NCI-H69 (cell line): ENCODE results near the gene MBP.

Experiments used
- DNase-seq: peaks from one replicate; lab custom pipeline; 2025; lab: John Stamatoyannopoulos, UW

Gene MBP

DNA sequence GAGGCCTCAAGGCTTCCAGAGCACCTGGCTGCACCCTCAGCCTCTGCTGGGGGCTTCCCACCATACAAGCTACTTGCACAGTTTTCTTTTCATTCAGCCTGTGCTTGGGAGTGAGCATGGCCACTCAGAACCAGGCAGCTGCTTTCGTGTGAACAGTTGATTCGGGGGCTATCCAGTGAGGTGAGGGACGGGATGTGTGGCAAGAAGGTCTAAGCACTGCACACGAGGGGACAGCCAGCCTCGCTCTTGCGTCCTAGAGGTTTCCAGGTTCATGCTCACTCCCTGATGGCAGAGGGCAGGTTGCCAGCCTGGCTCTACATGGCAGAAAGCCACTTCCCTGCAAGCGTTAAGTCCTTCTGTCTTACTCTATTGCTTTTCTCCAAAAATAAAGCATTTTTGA lies 146.2 kb downstream of the MBP start:
- no peak for DNase-seq

DNA sequence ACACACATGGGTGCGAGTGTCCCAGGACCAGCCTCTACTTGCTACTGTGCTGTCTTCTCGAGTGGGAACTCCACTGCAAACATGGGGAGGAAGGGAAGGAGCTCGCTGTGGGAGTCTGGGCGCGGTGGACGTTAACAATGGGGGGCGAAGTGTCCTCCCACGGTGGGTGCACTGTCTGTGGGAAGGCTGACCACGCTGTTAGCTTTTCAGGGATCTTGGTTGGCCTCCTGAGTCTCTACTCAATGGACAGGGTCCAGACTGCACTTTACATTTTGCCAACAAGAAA lies 146.7 kb downstream of the MBP start:
- no peak for DNase-seq

DNA sequence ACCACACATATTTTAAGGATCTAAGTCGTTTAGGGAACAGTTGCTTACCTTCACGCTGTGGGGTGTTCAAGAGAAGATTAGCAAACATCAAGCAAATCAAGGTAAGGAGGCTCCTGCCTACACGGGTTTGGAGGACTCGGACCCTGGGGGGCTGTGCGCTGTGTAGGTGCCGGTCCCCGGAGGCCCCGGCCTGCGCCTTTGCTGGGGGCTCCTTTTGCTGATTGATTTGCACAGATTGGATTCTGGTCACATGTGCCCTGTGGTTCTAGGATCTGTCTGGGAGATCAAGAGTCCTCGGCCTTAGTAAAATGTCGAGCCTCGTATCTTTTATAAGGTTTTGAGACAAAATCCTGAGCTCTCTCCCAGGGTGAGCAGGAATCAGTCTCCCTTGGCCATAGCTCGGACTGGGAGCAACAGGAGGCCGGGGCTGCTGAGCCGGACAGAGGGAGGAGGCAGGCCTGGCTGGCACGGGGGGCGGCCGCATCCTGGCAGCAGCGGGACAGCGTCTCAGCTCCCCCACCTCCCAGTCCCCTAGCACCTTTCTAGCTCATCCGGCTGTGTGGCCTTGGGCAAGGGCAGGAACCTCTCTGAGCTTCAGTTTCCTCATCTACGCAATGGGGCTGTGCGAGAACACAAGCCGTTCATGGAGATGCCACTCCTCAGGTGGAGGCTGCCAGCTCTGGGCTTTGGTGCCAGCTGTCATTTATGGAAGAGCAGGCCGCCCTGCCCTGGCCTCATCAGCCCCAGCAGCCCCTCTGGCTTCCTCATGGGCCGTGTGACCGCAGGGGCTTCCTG lies 147.2 kb downstream of the MBP start:
- no peak for DNase-seq

DNA sequence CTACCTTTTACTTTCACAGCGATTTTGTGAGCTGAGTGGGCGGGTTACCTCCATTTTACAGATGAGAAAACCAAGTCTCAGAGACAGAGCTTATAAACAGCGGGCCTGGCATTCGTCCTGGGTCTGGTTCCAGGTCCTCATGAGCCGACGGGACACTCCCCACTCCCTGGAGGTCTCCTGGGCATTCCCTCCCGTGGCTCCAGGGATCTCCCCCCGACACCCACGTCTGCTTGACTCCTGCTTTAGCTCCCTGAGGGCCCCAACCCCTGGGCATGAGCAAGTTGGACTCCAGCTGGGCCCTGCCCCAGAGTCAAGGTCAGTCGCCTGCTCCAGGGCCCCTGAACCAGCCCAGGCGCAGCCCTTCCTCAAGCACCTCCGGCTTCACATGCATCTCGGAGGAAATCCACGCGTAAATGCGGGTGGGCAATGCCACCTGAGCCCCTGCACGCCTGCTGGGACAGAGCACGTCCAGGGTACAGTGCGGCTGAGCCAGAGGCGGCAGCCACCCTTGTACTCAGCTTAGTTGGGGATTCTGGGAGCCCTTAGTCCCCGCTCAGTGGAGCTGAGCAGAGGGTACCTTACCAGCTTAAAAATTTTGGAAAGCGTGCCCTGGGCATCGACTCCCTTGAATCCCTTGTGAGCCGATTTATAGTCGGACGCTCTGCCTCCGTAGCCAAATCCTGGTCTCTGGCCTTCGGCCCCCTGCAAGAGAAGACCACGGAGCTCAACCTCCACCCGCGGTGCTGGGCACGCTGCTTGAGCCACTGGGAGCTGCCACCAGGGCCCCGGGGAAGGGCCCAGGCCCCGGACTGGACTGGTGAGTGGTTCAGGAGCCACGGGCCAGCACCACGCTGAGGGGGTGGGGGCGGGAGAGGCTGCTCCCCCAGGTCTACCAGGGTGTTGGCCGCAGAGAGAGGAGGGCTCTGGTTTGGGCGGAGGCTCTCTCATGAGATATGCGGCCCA lies 148.1 kb downstream of the MBP start:
- no peak for DNase-seq

DNA sequence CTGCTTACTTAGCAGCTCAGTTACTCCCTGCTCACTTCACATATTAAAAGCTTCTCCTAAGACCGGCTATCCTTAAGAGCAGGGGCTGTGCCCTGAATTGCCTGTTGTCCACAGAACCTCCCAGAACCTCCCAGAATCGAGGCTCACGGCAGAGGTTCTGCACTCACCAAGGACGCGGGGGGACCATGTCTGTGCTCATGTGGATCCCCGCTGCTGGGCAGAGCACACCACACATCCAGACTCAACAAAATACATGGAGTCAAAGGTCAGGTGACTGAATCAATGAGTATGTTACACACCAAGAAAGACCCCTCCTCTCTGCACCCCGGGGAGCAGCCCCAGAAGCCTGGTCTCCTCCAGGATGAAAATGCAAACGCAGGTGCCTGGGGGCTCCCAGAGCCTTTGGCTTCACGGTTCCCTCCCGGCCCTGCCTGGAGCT lies 149.0 kb downstream of the MBP start:
- peak; percentile 55 for DNase-seq

DNA sequence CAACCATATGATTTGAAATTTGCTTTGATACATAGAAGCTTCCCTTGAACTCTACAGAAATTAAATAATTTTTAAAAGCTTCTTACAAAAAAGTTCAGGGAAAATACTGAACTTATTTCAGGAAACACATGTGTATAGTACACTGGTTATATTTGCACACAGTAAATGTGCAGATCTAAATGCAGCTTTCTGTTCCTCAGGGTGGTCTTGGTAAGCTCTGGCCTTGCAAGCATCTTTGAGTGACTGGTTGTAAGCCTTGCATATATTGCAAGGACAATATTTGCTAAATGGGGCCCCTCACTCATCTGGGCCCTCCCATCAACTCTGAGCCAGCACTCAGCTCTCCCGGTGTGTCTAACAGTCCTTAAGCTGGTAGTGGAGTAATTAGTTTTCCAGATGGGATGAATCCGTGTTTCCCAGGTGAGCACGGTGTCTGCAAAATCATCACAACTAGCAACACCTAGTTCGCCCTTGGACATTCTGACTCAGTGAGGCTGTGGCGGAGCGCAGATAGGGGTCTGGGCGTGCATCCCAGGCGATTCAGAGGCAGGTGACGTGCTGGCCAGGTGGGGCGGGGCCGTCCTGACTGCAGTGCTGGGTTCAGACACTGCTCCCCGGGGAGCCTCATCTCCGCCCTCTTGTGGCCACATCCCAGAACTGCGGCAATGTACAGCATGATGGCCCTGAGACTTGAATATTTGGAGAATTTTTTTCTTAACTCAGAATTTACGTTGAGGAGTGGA lies 149.6 kb downstream of the MBP start:
- peak; percentile 93 for DNase-seq

DNA sequence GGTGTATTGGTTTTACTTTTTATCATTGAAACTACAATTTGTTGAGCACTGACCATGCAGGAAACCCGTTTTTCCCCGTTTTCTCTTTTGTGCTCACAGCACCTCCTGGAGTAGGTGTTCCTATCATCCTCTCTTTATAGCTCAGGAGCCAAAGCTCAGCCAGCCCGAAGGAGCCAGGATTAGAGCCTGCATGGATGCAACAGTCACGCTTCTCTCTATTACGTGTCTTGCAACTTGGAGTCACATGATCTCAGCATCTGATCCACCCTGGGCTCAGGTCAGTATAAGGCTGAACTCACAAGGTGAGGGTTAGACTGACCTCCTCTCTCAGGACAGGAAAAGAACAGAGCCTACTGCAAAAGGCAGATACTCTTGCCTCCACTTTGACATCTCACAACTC lies 150.5 kb downstream of the MBP start:
- no peak for DNase-seq

DNA sequence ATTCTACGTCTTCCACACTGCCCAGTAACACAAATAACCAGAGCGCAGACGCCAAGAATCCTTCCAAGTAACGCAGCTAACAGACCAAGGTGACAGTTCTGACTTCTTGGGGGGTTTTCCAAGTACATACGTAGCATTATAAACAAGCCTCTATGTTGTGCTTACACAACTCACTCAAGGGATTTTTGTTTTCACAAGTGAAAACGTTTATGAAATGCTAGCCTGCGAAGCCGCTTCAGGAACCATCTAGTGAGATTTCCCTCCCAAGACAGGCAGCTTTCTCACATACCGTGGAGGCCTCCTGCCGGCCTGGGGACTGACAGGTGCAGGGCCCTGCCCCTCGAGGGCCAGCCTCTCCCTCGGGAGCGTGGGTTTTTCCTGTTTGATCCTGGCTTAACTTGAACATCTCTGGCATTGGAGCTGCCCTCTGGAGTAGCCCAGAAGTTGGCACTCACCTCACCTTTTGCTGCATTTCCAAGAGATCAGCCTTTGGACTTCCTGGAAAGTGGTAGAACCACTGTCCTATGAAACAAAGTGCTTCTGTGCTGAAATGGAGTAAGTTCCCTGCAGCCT lies 151.1 kb downstream of the MBP start:
- DNase-seq, result peak; percentile 63

DNA sequence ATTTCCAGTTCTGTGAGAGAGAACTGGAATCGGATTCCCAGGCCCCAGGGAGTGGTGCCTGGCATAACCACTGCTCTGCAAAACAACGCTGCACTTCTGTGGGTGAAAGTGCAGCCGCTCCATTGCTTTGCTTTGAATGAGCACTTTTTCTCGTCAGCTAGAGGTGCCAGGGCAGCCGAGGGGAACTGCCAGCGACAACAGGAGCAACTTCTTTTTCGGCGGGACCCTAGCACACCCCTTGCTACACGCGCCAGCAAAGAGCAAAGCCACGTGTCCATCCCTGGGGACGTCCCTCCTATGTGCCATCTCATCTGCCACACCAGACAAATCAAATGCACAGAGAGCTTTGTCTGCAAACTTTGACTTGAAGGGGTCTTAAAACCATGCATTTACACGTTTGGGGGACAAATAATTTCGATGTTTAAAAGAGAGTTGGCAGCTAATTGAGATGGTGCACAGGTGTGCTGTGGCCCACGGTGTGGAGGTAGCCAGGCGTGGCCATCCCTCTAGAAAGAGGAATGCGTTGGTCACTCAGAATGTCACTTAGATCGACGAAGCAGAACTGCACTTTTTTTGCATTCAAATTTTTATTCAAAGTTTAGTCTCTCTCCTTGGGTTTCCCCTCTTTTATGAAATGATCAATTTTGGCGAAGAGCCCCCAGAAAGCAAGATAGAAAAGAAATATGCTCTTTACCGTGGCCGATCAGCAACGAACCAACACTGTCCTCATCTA lies 151.8 kb downstream of the MBP start:
- no peak for DNase-seq

DNA sequence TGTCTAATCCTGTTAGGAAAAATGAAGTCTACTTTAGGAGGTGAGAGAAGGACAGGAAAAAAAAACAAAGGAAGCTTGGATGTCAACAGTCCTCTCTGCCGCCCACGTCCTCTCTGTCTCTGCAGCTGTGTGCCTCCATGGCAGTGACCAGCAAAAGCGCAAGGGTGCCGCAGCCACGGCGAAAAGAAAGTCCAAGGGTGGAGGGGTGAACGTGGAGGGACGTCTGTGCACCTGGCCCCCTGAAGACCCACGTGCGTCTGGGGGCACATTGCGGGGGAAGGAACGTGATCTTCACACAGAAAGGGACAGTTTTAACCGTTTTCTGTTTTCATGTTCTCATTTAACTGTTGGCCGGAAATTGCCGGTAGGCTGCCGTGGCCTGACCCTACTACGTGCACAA lies 152.7 kb downstream of the MBP start:
- no peak for DNase-seq

DNA sequence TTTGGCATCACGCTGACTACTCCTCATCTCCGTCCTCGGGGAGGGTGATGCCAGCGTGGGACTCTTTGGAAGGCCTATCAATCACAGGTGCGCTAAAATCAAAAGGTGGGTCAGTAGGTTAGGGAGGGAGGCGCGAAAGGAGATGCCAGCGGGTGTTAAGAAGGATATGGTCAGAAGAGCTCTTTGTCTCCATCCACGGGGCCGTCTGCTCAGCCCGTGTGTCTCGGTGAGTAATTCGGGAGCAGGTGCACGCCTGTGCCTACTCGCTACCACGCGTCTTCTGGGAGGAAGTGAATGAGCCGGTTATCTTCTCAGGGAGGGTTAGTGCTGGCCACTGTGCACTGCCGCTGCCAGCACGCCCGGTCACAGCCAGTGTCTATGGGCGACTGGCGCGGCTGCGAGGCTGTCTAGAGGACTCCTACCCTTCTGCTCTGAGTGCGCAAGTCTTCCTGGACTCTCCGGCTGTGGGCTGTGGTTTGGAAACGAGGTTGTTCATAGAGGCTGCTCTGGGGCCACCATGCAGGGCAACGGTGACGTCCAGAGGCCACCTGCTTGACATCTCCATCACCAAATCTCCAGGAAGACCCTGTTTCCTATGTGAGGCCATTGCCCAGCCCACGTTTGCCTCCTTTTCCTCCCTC lies 153.4 kb downstream of the MBP start:
- DNase-seq, result no peak

DNA sequence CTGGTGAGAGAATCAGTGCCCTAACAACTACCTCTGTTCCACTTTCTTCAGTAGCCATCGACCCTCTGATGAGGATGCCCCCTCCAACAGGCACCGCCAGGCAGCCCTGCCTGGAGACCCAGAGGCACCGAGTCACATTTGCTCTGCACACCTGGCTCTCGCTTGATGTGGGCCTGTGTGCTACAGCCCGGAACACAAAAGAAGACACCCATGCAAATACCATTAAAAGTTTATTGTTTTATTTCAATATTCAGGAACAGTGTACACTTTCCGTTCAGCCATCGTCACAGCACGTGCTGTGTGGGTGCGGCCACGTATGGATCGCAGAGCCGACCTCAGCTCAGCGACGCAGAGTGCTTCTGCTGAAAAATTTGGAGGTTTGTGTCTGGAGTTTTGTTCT lies 154.0 kb downstream of the MBP start:
- no peak for DNase-seq

DNA sequence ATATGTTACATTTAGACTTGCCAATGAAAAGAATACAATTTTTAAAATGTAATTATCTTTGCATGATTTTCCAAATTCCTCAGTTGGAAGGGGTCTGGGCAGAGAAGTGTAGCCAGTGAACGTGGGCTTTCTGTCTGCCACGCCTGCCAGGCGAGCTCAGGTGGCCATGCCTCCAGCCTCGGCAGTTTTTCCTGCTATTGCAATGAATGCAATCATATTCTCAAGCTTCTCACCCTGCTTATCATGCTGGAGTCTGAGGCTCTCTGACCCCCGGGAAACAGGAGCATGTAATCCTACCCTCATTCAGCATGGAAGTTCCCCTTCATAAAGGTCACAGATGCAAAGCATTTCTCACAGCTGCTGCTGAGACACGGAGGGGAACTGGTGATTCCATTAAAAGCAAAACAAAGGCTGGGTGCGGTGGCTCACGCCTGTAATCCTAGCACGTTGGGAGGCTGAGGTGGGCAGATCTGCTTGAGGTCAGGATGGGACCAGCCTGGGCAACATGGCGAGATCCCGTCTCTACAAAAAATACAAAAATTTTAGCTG lies 154.8 kb downstream of the MBP start:
- peak; percentile 79 for DNase-seq

DNA sequence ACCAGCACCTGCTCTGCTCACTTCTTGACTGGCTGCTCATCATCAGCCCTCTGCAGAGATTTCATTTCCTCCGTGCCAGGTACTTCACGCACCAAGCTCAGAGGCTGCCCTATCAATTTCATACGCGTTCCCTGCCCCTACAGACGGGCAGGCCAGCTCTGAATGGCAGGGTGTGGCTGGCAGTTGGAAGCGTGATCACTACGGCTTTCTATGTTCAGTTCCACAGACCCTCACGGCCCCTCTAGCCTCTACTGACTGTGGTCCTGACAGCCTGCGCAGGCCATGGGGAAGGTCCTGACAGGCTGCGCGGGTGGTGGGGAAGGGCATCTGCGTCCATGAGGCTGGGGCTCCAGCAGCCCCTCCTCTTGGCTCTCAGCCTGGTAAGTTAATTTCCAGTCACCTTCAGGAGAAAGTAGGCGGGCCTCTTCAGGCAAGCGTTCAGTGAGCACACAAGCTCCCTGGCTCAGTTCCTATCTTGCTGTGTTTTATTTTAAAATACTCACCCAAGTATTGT lies 155.4 kb downstream of the MBP start:
- DNase-seq, result peak; percentile 95

DNA sequence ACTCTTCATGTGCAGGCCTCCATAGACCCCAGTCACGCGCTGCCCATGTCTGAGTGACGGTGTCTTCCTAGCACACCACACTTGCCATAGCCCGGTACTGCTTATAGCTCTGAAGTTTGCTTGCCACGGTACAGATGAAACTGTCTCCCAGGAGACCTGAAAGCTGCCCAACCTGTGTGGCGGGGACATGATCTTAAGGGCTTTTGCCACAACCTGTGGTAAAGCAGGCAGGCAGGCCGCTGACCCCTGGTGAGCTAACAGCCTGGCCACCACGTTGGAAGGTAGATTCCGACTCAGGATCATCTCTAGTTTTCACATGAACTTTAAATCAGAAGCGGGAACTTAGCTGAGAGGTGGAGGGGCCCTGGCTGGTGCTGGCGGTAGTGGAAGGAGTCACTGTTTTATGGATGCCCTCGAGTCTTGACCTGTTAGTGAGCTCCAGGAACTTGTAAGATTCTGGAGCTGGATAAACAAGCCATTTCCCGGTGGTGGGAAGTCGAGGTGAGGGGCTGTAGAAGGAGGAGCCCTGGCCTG lies 156.9 kb downstream of the MBP start:
- DNase-seq, result no peak

DNA sequence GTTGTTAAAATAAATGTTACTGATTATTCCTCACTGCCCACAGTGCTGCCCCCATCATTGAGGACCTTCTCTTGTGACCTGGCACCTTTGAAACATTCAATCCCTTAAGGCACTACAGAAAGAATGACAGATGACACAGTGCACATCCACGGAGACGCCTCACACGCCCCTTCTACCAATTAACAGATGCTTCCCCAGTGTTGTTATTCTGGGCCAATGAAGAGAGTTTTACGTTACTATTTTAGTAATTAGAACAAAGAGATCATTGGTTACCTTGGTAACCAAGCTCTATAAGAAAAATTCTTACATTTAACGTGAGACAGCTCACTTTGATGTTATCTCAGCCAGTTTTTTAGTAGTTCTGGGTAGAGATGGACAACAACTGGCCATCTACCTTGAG lies 158.2 kb downstream of the MBP start:
- no peak for DNase-seq

DNA sequence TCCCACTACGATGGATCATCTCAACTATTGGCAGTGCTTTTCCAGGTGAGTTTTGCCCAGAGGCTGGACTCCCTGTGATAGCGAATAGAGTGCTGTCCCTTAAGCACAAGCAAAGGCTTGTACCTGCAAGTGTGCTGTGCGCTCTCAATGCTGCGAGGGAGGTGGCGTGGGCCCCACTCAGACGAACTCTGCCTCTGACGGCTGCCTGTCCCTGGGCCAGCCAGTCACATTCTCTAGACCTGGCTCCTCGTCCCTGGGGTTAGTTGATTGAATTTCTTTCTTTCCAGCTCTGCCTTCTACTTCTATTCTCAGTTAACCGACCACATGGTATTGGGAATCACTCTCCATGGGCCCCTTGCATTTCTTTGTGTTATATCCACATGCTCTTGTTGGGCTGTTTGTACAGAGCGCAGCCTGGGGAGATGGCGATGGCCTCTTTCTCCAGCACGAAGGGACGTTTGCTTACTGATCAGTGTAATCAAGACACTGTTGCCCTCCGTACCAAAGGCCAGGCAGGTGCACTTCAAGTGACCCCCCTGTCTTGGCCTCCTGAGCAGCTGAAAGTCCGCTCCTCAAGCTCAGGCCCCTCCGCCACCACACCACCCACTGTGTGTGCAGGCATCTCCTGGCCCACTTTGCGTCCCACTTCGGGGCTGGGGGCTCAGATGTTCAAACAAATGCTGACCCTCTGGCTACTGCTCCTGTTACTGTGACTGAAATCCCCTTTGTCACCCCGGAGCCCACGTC lies 158.9 kb downstream of the MBP start:
- no peak for DNase-seq

DNA sequence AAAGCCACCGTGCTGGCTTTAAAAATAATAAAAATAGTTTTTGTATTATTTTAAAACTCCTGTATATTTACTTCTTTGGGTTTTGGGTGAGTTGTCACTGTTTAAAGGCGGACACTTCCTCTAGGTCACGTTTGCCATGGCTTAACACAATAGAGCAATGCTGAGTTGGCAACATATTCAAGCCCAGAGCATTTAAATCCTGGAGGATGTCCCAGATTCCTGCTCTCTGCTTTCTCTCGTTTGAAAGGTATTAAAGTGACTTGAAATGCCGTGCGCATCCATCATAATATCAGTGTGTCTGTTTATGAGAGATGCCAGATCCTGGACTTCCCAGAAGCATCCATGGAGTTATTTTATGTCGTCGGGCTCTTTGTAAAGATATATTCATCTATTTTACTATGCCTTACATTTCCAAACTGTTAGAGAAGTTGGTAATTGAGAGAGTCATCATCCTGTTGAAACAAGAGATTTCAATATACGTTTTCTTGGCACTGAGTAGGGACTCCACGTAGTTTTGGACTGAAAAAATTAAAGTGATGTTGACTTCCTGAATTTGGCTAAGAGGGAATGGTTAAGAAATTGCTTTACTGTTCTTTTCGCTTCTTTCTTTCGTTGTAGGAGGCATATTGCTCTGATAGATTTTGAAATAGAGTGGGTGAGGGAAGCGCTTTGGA lies 159.6 kb downstream of the MBP start:
- DNase-seq, result no peak

DNA sequence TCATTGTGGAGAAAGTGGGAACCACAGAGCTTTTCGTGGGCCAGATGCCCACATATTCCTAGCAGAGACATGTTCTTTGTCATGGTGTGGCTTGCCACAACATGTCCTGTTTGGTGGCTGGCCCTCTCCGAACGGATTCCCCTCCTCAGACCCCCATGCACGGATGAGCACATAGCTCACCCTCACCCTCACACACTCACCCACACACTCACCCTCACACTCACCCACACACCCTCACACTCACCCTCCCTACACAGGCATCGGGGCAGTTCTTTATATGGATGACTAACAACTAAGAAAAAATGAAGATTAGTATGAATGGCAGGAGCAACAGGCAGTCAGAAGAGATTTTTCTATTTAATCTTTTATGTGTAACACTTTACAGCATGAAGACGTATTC lies 160.3 kb downstream of the MBP start:
- DNase-seq, result no peak
